Measurements from ENCODE around the gene KISS1.

KISS1 gene

DNA sequence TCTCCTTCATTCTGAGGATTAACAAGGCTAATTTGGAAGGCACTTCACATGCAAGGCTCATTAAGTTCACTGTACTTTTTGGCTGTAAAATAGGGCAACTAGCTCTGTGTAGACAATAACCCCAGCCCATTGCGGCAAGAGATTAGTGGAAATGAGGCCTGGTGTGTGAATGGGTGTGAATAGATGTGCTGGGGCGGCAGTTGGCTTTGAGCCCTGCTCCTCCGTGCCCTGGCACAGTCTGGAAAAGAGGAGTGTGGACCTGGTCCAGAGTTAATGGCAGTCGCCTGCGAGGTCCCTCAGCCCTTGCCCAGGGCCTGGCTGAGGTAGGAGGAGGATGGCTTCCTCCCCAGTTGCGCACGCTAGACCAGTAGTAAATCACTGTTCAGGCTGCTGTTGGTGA, 4.8 kb downstream of the KISS1 start:
- Histone ChIP-seq H3K9me2 (replicated peaks; ENCODE audit: control insufficient read depth, low read length) (no peaks in the 10 kb centered on the region), H3F3A (ENCODE audit: control insufficient read depth, insufficient read depth) (no peaks in the 10 kb centered on the region), H3K9me3 (ENCODE audit: control insufficient read depth, insufficient read depth, low read length) (peaks cover 2% of the 10 kb centered on the region), H3K4me1 (ENCODE audit: control insufficient read depth, low read length) (no peaks in the 10 kb centered on the region), H3K27ac (ENCODE audit: low read depth, low read length) (no peak overlapping the region), H3K4me3 (ENCODE audit: low read length) (no peak overlapping the region), H3K36me3 (ENCODE audit: control insufficient read depth, low read length) (no peaks in the 10 kb centered on the region), H3K79me2 (ENCODE audit: control insufficient read depth, low read length) (no peaks in the 10 kb centered on the region), H3K27me3 (ENCODE audit: control insufficient read depth, low read length) (peaks cover 56% of the 10 kb centered on the region), H3K4me2 (ENCODE audit: low read length) (no peak overlapping the region), H4K20me1 (ENCODE audit: control insufficient read depth, insufficient read depth, low read depth, low read length) (no peaks in the 10 kb centered on the region)
- TF ChIP-seq CTCF (IDR thresholded peaks at IDR 0.05; ENCODE audit: low read depth, low read length, poor library complexity, severe bottlenecking) (no peak), EZH2phosphoT487 (IDR thresholded peaks at IDR 0.05; ENCODE audit: borderline replicate concordance, low read length) (no peak)

- Histone ChIP-seq H3K79me2 (ENCODE audit: control insufficient read depth, low read length) (no peaks in the 10 kb centered on the region), H3F3A (ENCODE audit: control insufficient read depth, insufficient read depth) (no peaks in the 10 kb centered on the region), H3K36me3 (ENCODE audit: control insufficient read depth, low read length) (no peaks in the 10 kb centered on the region), H3K9me3 (ENCODE audit: control insufficient read depth, insufficient read depth, low read length) (peaks cover 2% of the 10 kb centered on the region), H4K20me1 (ENCODE audit: control insufficient read depth, insufficient read depth, low read depth, low read length) (no peaks in the 10 kb centered on the region), H3K4me1 (ENCODE audit: control insufficient read depth, low read length) (no peaks in the 10 kb centered on the region), H3K9me2 (replicated peaks; ENCODE audit: control insufficient read depth, low read length) (no peaks in the 10 kb centered on the region), H3K4me3 (ENCODE audit: low read length) (no peak overlapping the region), H3K4me2 (ENCODE audit: low read length) (no peak overlapping the region), H3K27ac (ENCODE audit: low read depth, low read length) (no peak overlapping the region), H3K27me3 (ENCODE audit: control insufficient read depth, low read length) (peaks cover 56% of the 10 kb centered on the region)
- TF ChIP-seq CTCF (IDR thresholded peaks at IDR 0.05; ENCODE audit: low read depth, low read length, poor library complexity, severe bottlenecking) (no peak), EZH2phosphoT487 (IDR thresholded peaks at IDR 0.05; ENCODE audit: borderline replicate concordance, low read length) (no peak)
Measured at GRCh38 chr1:204190212-204191211, 5.8 kb downstream of the KISS1 start.

- no peaks in the 10 kb centered on the region for H3F3A ChIP-seq (ENCODE audit: control insufficient read depth, insufficient read depth)
- peaks cover 56% of the 10 kb centered on the region for H3K27me3 ChIP-seq (ENCODE audit: control insufficient read depth, low read length)
- no peaks in the 10 kb centered on the region for H3K9me2 ChIP-seq (replicated peaks; ENCODE audit: control insufficient read depth, low read length)
- H3K4me2 ChIP-seq (ENCODE audit: low read length), result no peak overlapping the region
- no peaks in the 10 kb centered on the region for H4K20me1 ChIP-seq (ENCODE audit: control insufficient read depth, insufficient read depth, low read depth, low read length)
- TF ChIP-seq EZH2phosphoT487 (IDR thresholded peaks at IDR 0.05; ENCODE audit: borderline replicate concordance, low read length) (no peak), CTCF (IDR thresholded peaks at IDR 0.05; ENCODE audit: low read depth, low read length, poor library complexity, severe bottlenecking) (no peak)
- no peak overlapping the region for H3K4me3 ChIP-seq (ENCODE audit: low read length)
- no peaks in the 10 kb centered on the region for H3K36me3 ChIP-seq (ENCODE audit: control insufficient read depth, low read length)
- no peak overlapping the region for H3K27ac ChIP-seq (ENCODE audit: low read depth, low read length)
- no peaks in the 10 kb centered on the region for H3K4me1 ChIP-seq (ENCODE audit: control insufficient read depth, low read length)
- H3K9me3 ChIP-seq (ENCODE audit: control insufficient read depth, insufficient read depth, low read length), result no peaks in the 10 kb centered on the region
- no peaks in the 10 kb centered on the region for H3K79me2 ChIP-seq (ENCODE audit: control insufficient read depth, low read length)
Measured at GRCh38 chr1:204188959-204189639, 7.2 kb downstream of the KISS1 start.

Data from DOHH2 (cell line).